Fibroblast of villous mesenchyme (primary cell): Measurements from ENCODE around the gene SEC14L3. TPM values are rescaled to one million over a fixed set of nuclear protein-coding genes. Genes with fewer than 3 reads are reported as not detected.
A peak's percentile ranks its signal among the peaks of the same experiment; 100 is the strongest.

ENCODE experiments used
- DNase-seq: peaks from one replicate; pipeline ENCODE4 v3.0.0-alpha.2; 2010; ENCODE audit warnings: low read depth
- H3K4me3 ChIP-seq: 2 replicates; pipeline ENCODE4 v1.5.1; 2011; ENCODE audit warnings: low read depth, mild to moderate bottlenecking, low read length
- total RNA-seq: library from RNA; depleted of rRNA; stranded (reverse); fragments of >200 nt; gene quantifications from 2 replicates; pipeline ENCODE4 v1.2.3, GENCODE V29; 2012
- TF ChIP-seq, protein P1 (sequence below): IDR thresholded peaks from 2 replicates; pipeline ENCODE4 v1.5.1; 2012; ENCODE audit warnings: low read depth, mild to moderate bottlenecking, low read length; ENCODE audit not compliant: insufficient read depth

SEC14L3 gene
- total RNA-seq, 1 donor = not detected

DNA sequence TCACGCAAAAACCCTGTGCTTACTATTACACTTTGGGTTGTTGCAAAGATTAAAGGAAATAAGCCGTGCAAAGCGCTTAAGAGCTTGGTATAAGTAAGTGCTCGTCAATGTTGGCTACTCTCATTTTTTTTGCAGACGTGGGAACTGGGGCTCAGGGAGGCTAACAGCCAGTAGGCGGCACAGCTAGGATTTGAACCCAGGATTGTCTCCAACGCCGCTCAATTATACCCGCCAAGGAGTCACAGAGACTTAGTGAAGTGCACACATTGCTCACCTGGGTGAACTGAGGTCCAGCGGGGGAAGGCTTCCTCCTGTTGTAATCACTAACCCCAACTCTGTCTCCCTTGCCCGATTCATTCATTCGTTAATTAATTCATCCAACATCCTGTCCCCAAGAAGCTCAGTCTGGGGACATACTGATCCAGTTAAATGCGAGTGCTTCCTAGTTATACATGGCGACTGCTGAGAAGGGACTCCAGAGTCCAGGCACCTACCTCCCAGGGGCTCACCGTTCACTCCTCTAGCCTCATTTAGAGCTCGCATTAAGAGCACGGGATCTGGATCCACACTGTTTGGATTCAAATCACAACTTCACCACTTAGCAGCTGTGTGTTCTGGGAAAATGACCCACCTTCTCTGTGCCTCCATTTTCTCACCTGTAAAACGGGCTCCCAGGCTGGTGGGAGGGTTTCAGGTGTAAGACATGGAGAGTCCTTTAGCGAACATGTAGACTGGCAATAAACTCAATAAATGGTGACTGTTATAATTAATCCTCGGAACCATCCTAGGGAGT lies 47.1 kb downstream of the SEC14L3 start:
- TF ChIP-seq, protein P1, sequence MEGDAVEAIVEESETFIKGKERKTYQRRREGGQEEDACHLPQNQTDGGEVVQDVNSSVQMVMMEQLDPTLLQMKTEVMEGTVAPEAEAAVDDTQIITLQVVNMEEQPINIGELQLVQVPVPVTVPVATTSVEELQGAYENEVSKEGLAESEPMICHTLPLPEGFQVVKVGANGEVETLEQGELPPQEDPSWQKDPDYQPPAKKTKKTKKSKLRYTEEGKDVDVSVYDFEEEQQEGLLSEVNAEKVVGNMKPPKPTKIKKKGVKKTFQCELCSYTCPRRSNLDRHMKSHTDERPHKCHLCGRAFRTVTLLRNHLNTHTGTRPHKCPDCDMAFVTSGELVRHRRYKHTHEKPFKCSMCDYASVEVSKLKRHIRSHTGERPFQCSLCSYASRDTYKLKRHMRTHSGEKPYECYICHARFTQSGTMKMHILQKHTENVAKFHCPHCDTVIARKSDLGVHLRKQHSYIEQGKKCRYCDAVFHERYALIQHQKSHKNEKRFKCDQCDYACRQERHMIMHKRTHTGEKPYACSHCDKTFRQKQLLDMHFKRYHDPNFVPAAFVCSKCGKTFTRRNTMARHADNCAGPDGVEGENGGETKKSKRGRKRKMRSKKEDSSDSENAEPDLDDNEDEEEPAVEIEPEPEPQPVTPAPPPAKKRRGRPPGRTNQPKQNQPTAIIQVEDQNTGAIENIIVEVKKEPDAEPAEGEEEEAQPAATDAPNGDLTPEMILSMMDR = no peak
- H3K4me3 ChIP-seq = peak overlapping the region; percentile 71
- no peak for DNase-seq

DNA sequence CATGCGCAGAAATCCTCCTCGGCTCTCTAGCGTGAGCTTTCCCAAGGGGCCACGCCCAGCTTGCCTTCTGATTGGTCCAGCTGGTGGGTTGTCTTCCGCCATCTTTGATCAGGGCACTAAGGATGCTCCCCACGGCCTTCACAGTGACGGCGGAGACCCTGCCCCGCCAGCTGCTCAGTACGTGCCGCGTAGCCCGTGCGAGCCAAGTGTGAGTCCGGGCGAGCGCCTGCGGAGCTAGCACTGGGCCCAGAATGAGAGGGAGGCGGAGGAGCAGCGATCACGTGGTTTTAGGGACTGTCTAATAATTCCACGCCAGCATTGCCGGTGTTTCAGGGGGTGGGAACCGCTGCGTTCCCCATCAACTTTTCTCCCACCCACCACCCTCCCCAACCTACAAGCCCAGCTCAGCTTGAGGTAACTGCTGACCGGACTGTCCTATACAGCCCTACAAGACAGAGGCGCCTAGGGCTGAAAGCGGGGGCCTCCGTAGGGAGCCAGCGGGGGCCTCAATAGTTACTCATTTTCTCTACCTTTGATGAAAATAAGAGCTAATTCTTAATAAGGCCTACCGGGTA lies 47.8 kb downstream of the SEC14L3 start:
- H3K4me3 ChIP-seq = peak overlapping the region; percentile 71
- TF ChIP-seq, protein P1 = no peak
- peak; percentile 100 for DNase-seq

DNA sequence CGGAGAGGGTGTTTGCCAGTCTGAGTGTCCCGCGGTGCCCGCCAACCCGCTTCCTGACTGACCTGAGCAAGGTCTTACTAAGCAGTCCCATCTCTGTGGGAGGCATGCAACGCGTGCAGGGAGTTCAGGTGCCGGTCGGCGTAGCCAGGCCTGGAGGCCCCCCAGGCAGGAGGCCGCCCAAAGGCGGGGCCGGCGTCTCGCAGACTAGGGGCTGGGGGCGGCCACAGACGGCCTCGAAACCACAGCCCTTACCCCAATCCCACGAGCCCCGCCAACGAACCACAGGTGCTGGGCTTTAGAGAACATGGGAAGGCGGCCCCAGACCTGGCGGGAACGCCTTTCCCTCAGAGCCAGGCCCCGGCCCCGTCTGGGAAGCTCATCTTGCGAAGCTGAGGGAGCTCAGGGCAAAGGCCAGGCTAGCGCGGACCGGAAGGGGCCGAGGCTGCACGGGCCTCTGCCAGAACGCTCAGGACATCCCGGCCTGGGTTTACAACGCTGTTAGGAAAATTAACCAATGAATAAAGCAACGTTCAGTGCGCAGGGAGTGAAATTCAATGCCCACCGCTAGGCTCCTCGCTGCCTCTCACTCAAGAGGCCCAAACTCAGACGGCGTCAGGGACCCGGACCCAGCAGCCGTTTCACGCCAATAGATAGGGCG lies 48.4 kb downstream of the SEC14L3 start:
- DNase-seq = no peak
- H3K4me3 ChIP-seq = peak overlapping the region; percentile 71
- TF ChIP-seq, protein P1 = no peak

DNA sequence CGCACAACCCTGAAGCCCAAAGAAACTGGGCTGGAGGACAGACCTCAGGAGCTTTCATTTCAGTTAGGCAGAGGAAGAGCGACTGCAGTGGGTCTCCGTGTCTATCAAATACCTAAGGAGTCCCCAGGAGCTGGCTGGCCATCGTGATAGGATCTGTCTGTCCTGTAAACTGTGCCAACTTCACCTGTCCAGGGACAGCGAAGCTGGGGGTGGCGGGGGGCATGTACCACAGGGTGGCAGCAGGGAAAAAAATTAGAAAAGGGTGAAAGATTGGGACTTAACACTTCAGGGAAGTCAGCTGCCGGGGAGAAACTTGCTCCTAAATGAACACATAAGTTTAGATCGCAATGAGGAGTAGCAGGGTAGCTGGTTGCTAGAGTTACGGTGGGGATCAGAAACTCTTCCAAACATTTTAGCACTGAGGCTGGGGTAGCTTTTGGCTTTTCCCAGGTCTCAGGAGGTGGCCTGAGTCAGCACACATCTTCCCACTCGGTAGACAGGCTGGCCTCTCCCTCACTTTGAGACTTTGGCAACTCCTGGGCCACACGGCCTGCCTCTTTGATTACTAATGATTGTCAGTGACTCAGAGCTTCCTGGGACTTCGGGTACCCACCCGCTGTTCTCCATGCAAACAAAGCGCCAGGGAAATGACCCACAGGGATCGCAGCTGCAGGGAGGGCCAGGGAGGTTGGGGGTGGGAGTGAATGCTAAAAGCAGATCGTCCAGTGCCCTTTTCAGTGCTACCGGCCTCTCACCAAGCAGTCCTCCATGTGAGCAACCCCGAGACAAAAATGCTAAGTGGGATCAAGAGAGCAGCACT lies 49.1 kb downstream of the SEC14L3 start:
- DNase-seq = peak; percentile 87
- TF ChIP-seq, protein P1 = no peak
- peak overlapping the region; percentile 71 for H3K4me3 ChIP-seq

DNA sequence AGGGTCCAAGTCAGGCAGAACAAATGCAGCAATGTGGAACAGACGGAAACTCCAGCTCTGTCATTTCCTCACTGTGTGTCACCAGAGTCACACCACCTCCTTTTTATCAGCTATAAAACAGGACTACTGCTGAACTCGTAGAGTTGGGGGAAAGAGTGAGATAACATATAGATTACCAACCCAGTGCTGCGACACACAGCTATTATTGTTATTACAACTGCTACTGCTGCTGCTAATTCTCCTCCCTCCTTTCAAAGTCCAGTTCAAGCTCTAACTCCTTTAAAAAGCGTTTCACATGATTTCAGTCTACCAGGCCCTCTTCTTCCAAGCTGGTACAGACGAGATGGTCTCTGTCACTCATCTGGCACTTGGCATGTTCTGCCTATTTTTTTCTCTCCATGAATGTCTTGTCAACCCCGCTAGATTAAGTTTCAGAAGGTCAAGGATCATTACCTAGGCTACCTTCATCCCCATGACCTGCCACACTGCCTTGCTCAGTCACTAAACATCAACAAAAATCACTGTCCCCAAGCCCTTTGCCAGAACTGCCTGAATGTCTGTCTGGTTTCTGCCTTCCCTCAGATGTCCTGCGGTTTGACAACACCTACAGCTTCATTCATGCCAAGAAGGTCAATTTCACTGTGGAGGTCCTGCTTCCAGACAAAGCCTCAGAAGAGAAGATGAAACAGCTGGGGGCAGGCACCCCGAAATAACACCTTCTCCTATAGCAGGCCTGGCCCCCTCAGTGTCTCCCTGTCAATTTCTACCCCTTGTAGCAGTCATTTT lies 49.9 kb downstream of the SEC14L3 start:
- DNase-seq = no peak
- peak overlapping the region; percentile 71 for H3K4me3 ChIP-seq
- TF ChIP-seq, protein P1 = no peak
